HepG2 (cell line): ENCODE results near the gene RILPL1. TPM values are rescaled to one million over a fixed set of nuclear protein-coding genes. Genes with fewer than 3 reads are reported as not detected.

Experiments
- ATAC-seq: fragments of 200-7000 bp; cut with Tn5 transposase; 3 replicates; pipeline ENCODE4 v1.9.1; 2020; ENCODE audit warnings: mild to moderate bottlenecking, moderate library complexity
- BruUV-seq: library from RNA; stranded (reverse); fragments of 400-500 nt; replicated peaks from 2 replicates; lab custom pipeline; 2021; lab: Mats Ljungman, UMichigan
- CTCF ChIA-PET: fragments of 300-600 bp; formaldehyde crosslinking; extraction: SDS; loops from one replicate; lab custom pipeline; 2021; ENCODE audit warnings: low total read pairs, inconsistent platforms, low intra/inter-chr PET ratio; lab: Yijun Ruan, JAX
- POLR2A ChIA-PET: fragments of 350-600 bp; sonication (Branson Sonifier 250); formaldehyde crosslinking; loops from one replicate; lab custom pipeline; 2020; ENCODE audit warnings: antibody characterized with exemption, inconsistent platforms; lab: Yijun Ruan, JAX
- DNase-seq: peaks from one replicate; pipeline ENCODE4 v3.0.0-alpha.2; 2015; ENCODE audit warnings: low spot score
- FAIRE-seq: peaks from 3 replicates; lab custom pipeline; 2011; peaks lifted over from hg19 to GRCh38; lab: Jason Lieb, UNC
- H2AFZ ChIP-seq: one replicate; pipeline ENCODE4 v1.6.1; 2011; ENCODE audit warnings: low read length, inconsistent platforms
- H3K27ac ChIP-seq: fragments of 300-600 bp; 3 replicates; pipeline ENCODE4 v1.8.0; 2011; ENCODE audit warnings: mixed run types, mild to moderate bottlenecking, mixed read lengths, low read length, inconsistent platforms; ENCODE audit not compliant: insufficient read depth; ENCODE audit errors: extremely low read length
- H3K27me3 ChIP-seq, 2 experiments: fragments of 200-600 bp in 1 of 2; 2 replicates in 1 of 2; 3 replicates in 1 of 2; pipeline versions ENCODE4 v1.6.0 to v1.8.0; 2011; ENCODE audit warnings: low read length in 2 of 2, mild to moderate bottlenecking in 2 of 2, moderate library complexity in 2 of 2, inconsistent platforms in 1 of 2; ENCODE audit not compliant: insufficient read depth in 2 of 2, control insufficient read depth in 1 of 2
- H3K36me3 ChIP-seq, 2 experiments: fragments of 200-600 bp in 1 of 2; replicated peaks in 1 of 2; 2 replicates in 1 of 2; 3 replicates in 1 of 2; pipeline versions ENCODE4 v1.5.1 to v1.8.0; 2011; ENCODE audit warnings: low read length in 2 of 2, inconsistent platforms in 1 of 2; ENCODE audit not compliant: insufficient read depth in 2 of 2, control insufficient read depth in 1 of 2
- H3K4me1 ChIP-seq: 2 replicates; pipeline ENCODE4 v1.5.1; 2012; ENCODE audit warnings: low read length, inconsistent platforms; ENCODE audit not compliant: insufficient read depth
- H3K4me2 ChIP-seq: 2 replicates; pipeline ENCODE4 v1.6.0; 2011; ENCODE audit warnings: low read depth, low read length, inconsistent platforms
- H3K4me3 ChIP-seq, 3 experiments: fragments of 200-600 bp in 1 of 3; sonication (generic), shearing (Covaris generic) in 1 of 3; replicated peaks in 1 of 3; 2 replicates each; pipeline ENCODE4 v1.5.1; 2011 to 2016; ENCODE audit warnings: low read length in 3 of 3, inconsistent platforms in 2 of 3, low read depth in 2 of 3, mild to moderate bottlenecking in 2 of 3, control low read depth in 1 of 3, mixed read lengths in 1 of 3; ENCODE audit not compliant: insufficient read depth in 1 of 3
- H3K79me2 ChIP-seq: one replicate; pipeline ENCODE4 v1.6.1; 2011; ENCODE audit warnings: low read length, inconsistent platforms; ENCODE audit not compliant: insufficient read depth
- H3K9ac ChIP-seq: 2 replicates; pipeline ENCODE4 v1.6.0; 2011; ENCODE audit warnings: mild to moderate bottlenecking, low read depth, low read length, inconsistent platforms; ENCODE audit not compliant: insufficient read depth
- H3K9me3 ChIP-seq: 2 replicates; pipeline ENCODE4 v1.5.1; 2012; ENCODE audit warnings: mild to moderate bottlenecking, low read length
- H4K20me1 ChIP-seq: 2 replicates; pipeline ENCODE4 v1.6.0; 2011; ENCODE audit warnings: inconsistent platforms, mild to moderate bottlenecking, low read length, moderate library complexity; ENCODE audit not compliant: insufficient read depth
- CEBPG ChIP-seq: IDR thresholded peaks from 2 replicates; pipeline ENCODE4 v1.6.1; 2016
- HNF1B ChIP-seq: sonication (generic); formaldehyde crosslinking; IDR thresholded peaks from 2 replicates; pipeline ENCODE4 v1.5.1; 2020; ENCODE audit warnings: mild to moderate bottlenecking, moderate library complexity, missing genetic modification reagents
- KDM3A ChIP-seq: IDR thresholded peaks from 2 replicates; pipeline ENCODE4 v1.6.1; 2018; ENCODE audit warnings: low read depth, missing compliant biosample characterization
- KLF15 ChIP-seq: sonication (generic); formaldehyde crosslinking; IDR thresholded peaks from 2 replicates; pipeline ENCODE4 v1.8.1; 2023; ENCODE audit warnings: borderline replicate concordance, mild to moderate bottlenecking, inconsistent platforms, missing genetic modification reagents, mixed read lengths
- LCORL ChIP-seq, 2 experiments: fragments of 450-650 bp in 1 of 2; sonication (generic) in 1 of 2; formaldehyde crosslinking in 1 of 2; IDR thresholded peaks; 2 replicates each; pipeline versions ENCODE4 v1.5.0 to v1.6.1; 2017 to 2020; ENCODE audit warnings: antibody characterized with exemption in 1 of 2, missing genetic modification reagents in 1 of 2
- TMF1 ChIP-seq: sonication (generic); formaldehyde crosslinking; IDR thresholded peaks from 2 replicates; pipeline ENCODE4 v1.8.1; 2022; ENCODE audit warnings: low read depth, missing genetic modification reagents
- ZNF275 ChIP-seq: sonication (generic); formaldehyde crosslinking; IDR thresholded peaks from 2 replicates; pipeline ENCODE4 v1.8.0; 2022; ENCODE audit warnings: missing genetic modification reagents, mild to moderate bottlenecking, inconsistent platforms, borderline replicate concordance
- ZNF510 ChIP-seq: sonication (generic); formaldehyde crosslinking; IDR thresholded peaks from 2 replicates; pipeline ENCODE4 v1.4.0; 2020; ENCODE audit warnings: low read depth, mild to moderate bottlenecking, missing genetic modification reagents
- ZNF567 ChIP-seq: sonication (generic); formaldehyde crosslinking; IDR thresholded peaks from 2 replicates; pipeline ENCODE4 v1.8.1; 2023; ENCODE audit warnings: mild to moderate bottlenecking, missing genetic modification reagents, borderline replicate concordance
- ZNF652 ChIP-seq: IDR thresholded peaks from 2 replicates; pipeline ENCODE4 v1.6.1; 2016; ENCODE audit warnings: low read depth, borderline replicate concordance
- ZSCAN29 ChIP-seq: sonication (generic); formaldehyde crosslinking; conservative IDR thresholded peaks from 2 replicates; pipeline ENCODE4 v1.4.0; 2020; ENCODE audit warnings: mild to moderate bottlenecking, missing genetic modification reagents
- WGBS: methylation state at CpG from one replicate; pipeline ENCODE4 v1.1.6; 2017; ENCODE audit warnings: low lambda C conversion rate; 5-methylcytosine and 5-hydroxymethylcytosine counted together
- in situ Hi-C: cut with HindIII; loops from 2 replicates; pipeline ENCODE4 v1.10.0; 2017; ENCODE audit warnings: low pct_unique_long_range_greater_than_20kb; ENCODE audit not compliant: extremely low pct_ligation_motif_present
- intact Hi-C: fragments of 100-400 bp; cut with micrococcal nuclease; formaldehyde crosslinking; loops from one replicate; pipeline ENCODE4 v1.10.0; 2022; ENCODE audit not compliant: unreplicated experiment
- polyA plus RNA-seq, 8 experiments: library from polyadenylated mRNA; depleted of rRNA in 3 of 8; stranded (reverse) in 7 of 8; unstranded in 1 of 8; fragments of >200 nt; fragmentation: Illumina TruSeq in 4 of 8; extraction: Trizol in 4 of 8; gene quantifications; 2 replicates each; pipeline versions ENCODE4 v1.2.1 to v1.2.3, GENCODE V29; 2011 to 2016; ENCODE audit warnings: low read depth in 4 of 8, missing spikeins in 1 of 8, mixed read lengths in 1 of 8; ENCODE audit not compliant: insufficient read depth in 1 of 8
- total RNA-seq, 5 experiments: library from RNA; depleted of rRNA; stranded (reverse); fragments of >200 nt; fragmentation: Illumina TruSeq; extraction: Trizol; gene quantifications; 2 replicates each; pipeline ENCODE4 v1.2.3, GENCODE V29; 2016; ENCODE audit warnings: low read depth in 1 of 5
- TF ChIP-seq, protein P1 (sequence below): conservative IDR thresholded peaks from 2 replicates; pipeline ENCODE4 v1.6.1; 2018; ENCODE audit warnings: missing genetic modification reagents
- TF ChIP-seq, protein P2 (sequence below): fragments of 450-650 bp; IDR thresholded peaks from 2 replicates; pipeline ENCODE4 v1.6.1; 2017; ENCODE audit warnings: mild to moderate bottlenecking

Gene RILPL1
- total and polyA plus RNA-seq, 2 of the 13 experiments (the other 11 are each of a cell fraction or from before 2014, with no cell fraction given) = 5.8 to 28.4 TPM

DNA sequence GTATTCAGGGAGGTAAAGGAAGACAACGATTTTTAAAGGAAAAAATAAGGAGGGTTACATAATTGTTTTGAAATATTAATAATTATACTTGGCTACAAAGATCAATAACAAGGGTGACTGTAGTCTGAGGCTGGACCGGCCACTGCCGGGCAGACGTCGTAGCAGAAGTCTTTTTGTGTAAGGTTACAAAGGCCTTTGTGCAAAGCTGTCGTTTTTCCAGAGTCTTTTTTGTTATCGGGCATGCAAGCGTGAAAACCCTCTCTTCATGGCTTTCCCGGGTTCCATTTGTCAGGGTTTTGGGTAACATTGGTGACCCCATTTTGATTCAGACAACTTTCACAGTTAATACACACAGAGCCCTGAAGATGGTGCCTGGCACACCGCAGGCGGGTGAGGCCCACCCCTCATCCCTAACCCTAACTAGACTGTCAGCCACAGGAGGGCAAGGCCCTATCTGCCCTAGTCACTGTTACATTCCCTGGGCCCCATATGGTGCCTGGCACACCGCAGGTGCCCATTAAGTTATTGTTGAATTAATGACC is 31.3 kb downstream of the RILPL1 start:
- Histone ChIP-seq H3K4me3 (no peak overlapping the region), H3K27ac (no peak overlapping the region), H3K27me3 (no peaks in the 10 kb centered on the region), H3K9me3 (no peaks in the 10 kb centered on the region), H3K4me2 (no peak overlapping the region), H3K36me3 (peaks cover 4 to 11% of the 10 kb centered on the region in 2 experiments; a peak in 3 of 5 replicates), H3K9ac (no peak overlapping the region), H4K20me1 (no peaks in the 10 kb centered on the region), H3K79me2 (no peaks in the 10 kb centered on the region), H2AFZ (no peak overlapping the region), H3K4me1 (peaks cover 17% of the 10 kb centered on the region)
- intact Hi-C loops (no loop called here), in situ Hi-C loops (no loop called here)
- 90% methylated on average over 12 of the region's 12 CpGs for WGBS
- DNase-seq = no peak
- no TSS peak for BruUV-seq
- CTCF ChIA-PET = no interaction called here
- POLR2A ChIA-PET = no interaction called here
- no peak for ATAC-seq
- TF ChIP-seq ZNF567 (CRISPR knock-in tag) (no peak), ZNF510 (no peak), ZSCAN29 (CRISPR knock-in tag) (no peak), HNF1B (CRISPR knock-in tag) (no peak), ZNF275 (CRISPR knock-in tag) (no peak), ZNF652 (CRISPR knock-in tag) (no peak), LCORL (IDR thresholded peaks at IDR 0.05) (no peak), LCORL (CRISPR knock-in tag; IDR thresholded peaks at IDR 0.05) (no peak), KDM3A (CRISPR knock-in tag) (no peak), TMF1 (CRISPR knock-in tag) (no peak), CEBPG (CRISPR knock-in tag) (no peak), KLF15 (CRISPR knock-in tag) (no peak)
- TF ChIP-seq, protein P1, sequence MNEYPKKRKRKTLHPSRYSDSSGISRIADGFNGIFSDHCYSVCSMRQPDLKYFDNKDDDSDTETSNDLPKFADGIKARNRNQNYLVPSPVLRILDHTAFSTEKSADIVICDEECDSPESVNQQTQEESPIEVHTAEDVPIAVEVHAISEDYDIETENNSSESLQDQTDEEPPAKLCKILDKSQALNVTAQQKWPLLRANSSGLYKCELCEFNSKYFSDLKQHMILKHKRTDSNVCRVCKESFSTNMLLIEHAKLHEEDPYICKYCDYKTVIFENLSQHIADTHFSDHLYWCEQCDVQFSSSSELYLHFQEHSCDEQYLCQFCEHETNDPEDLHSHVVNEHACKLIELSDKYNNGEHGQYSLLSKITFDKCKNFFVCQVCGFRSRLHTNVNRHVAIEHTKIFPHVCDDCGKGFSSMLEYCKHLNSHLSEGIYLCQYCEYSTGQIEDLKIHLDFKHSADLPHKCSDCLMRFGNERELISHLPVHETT (CRISPR knock-in tag) = no peak
- TF ChIP-seq, protein P2, sequence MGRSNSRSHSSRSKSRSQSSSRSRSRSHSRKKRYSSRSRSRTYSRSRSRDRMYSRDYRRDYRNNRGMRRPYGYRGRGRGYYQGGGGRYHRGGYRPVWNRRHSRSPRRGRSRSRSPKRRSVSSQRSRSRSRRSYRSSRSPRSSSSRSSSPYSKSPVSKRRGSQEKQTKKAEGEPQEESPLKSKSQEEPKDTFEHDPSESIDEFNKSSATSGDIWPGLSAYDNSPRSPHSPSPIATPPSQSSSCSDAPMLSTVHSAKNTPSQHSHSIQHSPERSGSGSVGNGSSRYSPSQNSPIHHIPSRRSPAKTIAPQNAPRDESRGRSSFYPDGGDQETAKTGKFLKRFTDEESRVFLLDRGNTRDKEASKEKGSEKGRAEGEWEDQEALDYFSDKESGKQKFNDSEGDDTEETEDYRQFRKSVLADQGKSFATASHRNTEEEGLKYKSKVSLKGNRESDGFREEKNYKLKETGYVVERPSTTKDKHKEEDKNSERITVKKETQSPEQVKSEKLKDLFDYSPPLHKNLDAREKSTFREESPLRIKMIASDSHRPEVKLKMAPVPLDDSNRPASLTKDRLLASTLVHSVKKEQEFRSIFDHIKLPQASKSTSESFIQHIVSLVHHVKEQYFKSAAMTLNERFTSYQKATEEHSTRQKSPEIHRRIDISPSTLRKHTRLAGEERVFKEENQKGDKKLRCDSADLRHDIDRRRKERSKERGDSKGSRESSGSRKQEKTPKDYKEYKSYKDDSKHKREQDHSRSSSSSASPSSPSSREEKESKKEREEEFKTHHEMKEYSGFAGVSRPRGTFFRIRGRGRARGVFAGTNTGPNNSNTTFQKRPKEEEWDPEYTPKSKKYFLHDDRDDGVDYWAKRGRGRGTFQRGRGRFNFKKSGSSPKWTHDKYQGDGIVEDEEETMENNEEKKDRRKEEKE = no peak
- no peak for FAIRE-seq
